ENCODE results near the gene RERE. TPM values are rescaled to one million over a fixed set of nuclear protein-coding genes. Genes with fewer than 3 reads are reported as not detected.

The RERE gene
- total RNA-seq, 1 donor from 2014 or later: 252 TPM

GRCh38 chr1:8374356-8374755, 443.1 kb downstream of the RERE start:
- Mint-ChIP-seq H3K27ac (ENCODE audit: unreplicated experiment) (peak overlapping the region; percentile 57), H3K4me3 (ENCODE audit: unreplicated experiment) (peak overlapping the region; percentile 53), H3K36me3 (ENCODE audit: unreplicated experiment) (no peaks in the 10 kb centered on the region), H3K9me3 (ENCODE audit: unreplicated experiment) (peaks cover 5% of the 10 kb centered on the region), H3K4me1 (ENCODE audit: low read depth, unreplicated experiment) (peaks cover 71% of the 10 kb centered on the region), H3K27me3 (ENCODE audit: unreplicated experiment) (peaks cover 18% of the 10 kb centered on the region)
- no peak for TF ChIP-seq CTCF (IDR thresholded peaks at IDR 0.05; ENCODE audit: partially characterized antibody, unreplicated experiment)
- DNase-seq: no peak

- no peak for DNase-seq
- Mint-ChIP-seq H3K9me3 (ENCODE audit: unreplicated experiment) (peaks cover 7% of the 10 kb centered on the region), H3K4me3 (ENCODE audit: unreplicated experiment) (no peak overlapping the region), H3K27ac (ENCODE audit: unreplicated experiment) (peak overlapping the region; percentile 75), H3K36me3 (ENCODE audit: unreplicated experiment) (no peaks in the 10 kb centered on the region), H3K27me3 (ENCODE audit: unreplicated experiment) (peaks cover 18% of the 10 kb centered on the region), H3K4me1 (ENCODE audit: low read depth, unreplicated experiment) (peaks cover 68% of the 10 kb centered on the region)
- no peak for TF ChIP-seq CTCF (IDR thresholded peaks at IDR 0.05; ENCODE audit: partially characterized antibody, unreplicated experiment)
These were observed 443.7 kb downstream of the RERE start for GRCh38 chr1:8373581-8374241.

DNA sequence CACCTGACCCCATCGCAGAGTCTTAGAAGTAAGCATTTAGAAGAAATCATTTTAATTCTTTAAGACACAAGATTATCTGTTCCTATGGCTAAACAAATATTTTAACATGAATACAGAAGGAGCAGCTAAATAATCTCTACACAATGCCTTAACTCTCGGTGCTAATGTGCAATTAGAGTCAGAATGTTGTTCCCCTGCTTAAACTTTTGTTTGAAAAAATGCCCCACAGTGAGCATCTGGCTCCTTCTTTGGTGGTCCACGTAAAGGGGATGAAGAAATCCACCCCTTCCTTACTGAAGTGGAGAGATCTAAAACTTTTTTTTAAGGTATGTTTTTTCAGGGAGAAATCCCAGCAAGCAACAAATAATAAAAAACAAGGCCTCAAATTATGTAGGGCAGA, 444.3 kb downstream of the RERE start:
- H3K4me1 Mint-ChIP-seq (ENCODE audit: low read depth, unreplicated experiment): peaks cover 62% of the 10 kb centered on the region
- H3K27me3 Mint-ChIP-seq (ENCODE audit: unreplicated experiment): peaks cover 14% of the 10 kb centered on the region
- H3K4me3 Mint-ChIP-seq (ENCODE audit: unreplicated experiment): peak overlapping the region; percentile 43

DNA sequence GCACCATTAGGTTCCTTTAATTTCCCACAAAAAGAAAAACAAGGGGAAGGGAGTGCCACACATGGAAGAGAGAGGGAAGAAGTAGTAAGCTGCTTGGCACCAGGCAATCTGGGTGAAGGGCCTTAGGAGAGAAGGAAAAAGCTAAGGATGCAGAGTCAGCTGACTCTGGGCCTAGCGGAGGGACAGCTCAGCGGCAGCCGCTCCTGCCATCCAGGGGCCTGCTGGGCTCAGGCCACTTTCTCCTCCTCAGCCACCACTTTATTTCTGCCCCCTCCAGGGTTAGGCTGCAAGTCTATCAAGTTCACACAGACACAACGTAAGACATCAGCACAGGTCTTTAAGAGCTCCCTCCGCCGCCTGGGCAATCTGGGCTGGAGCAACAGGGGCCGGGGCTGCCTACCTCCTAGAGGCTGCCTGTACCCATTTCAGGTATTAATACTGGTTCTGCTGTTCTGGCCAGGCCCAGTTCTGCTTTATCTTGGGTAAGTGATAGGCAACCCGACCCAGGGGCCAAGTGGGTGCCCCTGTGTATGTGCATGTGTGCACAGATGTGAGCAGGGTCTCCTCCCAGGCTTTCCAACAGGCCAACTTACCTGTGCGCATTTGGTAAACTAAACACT, 446.0 kb downstream of the RERE start:
- H3K36me3 Mint-ChIP-seq (ENCODE audit: unreplicated experiment): no peaks in the 10 kb centered on the region
- H3K9me3 Mint-ChIP-seq (ENCODE audit: unreplicated experiment): peaks cover 17% of the 10 kb centered on the region
- no peak for DNase-seq
- peak overlapping the region; percentile 89 for H3K27ac Mint-ChIP-seq (ENCODE audit: unreplicated experiment)
- H3K27me3 Mint-ChIP-seq (ENCODE audit: unreplicated experiment): peaks cover 16% of the 10 kb centered on the region
- no peak overlapping the region for H3K4me3 Mint-ChIP-seq (ENCODE audit: unreplicated experiment)
- H3K4me1 Mint-ChIP-seq (ENCODE audit: low read depth, unreplicated experiment): peaks cover 65% of the 10 kb centered on the region
- no peak for TF ChIP-seq CTCF (IDR thresholded peaks at IDR 0.05; ENCODE audit: partially characterized antibody, unreplicated experiment)

More for the DNA sequence above, 444.3 kb downstream of the RERE start:
- peak overlapping the region; percentile 75 for H3K27ac Mint-ChIP-seq (ENCODE audit: unreplicated experiment)
- no peak for DNase-seq
- H3K9me3 Mint-ChIP-seq (ENCODE audit: unreplicated experiment): peaks cover 9% of the 10 kb centered on the region
- H3K36me3 Mint-ChIP-seq (ENCODE audit: unreplicated experiment): no peaks in the 10 kb centered on the region
- no peak for TF ChIP-seq CTCF (IDR thresholded peaks at IDR 0.05; ENCODE audit: partially characterized antibody, unreplicated experiment)

DNA sequence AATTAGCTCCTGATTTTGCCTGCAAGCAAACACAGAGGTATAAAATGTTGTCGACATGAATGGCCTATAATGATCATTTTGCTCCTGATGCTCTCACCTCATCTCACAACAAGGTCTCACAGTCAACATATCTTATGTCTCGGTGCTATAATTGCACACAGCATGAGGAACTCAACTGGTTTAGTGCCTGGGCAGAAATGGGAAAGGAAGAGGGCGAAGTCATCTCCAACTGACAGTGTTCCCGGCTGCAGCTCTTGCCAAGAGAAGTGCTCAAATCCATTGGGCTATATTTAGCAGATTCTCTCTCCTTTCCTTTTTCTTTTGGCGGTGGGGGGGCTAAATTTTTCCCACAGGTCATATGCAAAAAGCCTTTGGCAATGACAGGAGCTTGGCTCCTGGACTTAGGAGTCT, 446.5 kb downstream of the RERE start:
- Mint-ChIP-seq H3K4me3 (ENCODE audit: unreplicated experiment) (peak overlapping the region; percentile 51), H3K27ac (ENCODE audit: unreplicated experiment) (peak overlapping the region; percentile 89), H3K27me3 (ENCODE audit: unreplicated experiment) (peaks cover 18% of the 10 kb centered on the region), H3K4me1 (ENCODE audit: low read depth, unreplicated experiment) (peaks cover 63% of the 10 kb centered on the region), H3K9me3 (ENCODE audit: unreplicated experiment) (peaks cover 19% of the 10 kb centered on the region), H3K36me3 (ENCODE audit: unreplicated experiment) (no peaks in the 10 kb centered on the region)
- no peak for TF ChIP-seq CTCF (IDR thresholded peaks at IDR 0.05; ENCODE audit: partially characterized antibody, unreplicated experiment)
- no peak for DNase-seq

Measured in glutamatergic neuron (in vitro differentiated cells).